Subcutaneous adipose tissue (tissue), 4 donors: ENCODE results near the gene STK32B. TPM values are rescaled to one million over a fixed set of nuclear protein-coding genes. Genes with fewer than 3 reads are reported as not detected.

ENCODE experiments used
- CTCF ChIP-seq: fragments of 450-650 bp; IDR thresholded peaks from one replicate; pipeline ENCODE4 v1.5.1; 2016; ENCODE audit warnings: low read depth, mild to moderate bottlenecking, control low read depth, antibody characterized with exemption, moderate library complexity
- total RNA-seq, 4 donors: library from RNA; depleted of rRNA; stranded (reverse); fragments of >200 nt; gene quantifications; one replicate each; pipeline ENCODE4 v1.1.0, GENCODE V29; 2016

Gene STK32B
- total RNA-seq, 4 donors from 2014 or later: 1.3 to 3.2 (median 2.3) TPM

- no peak for TF ChIP-seq CTCF
Observed at GRCh38 chr4:5429747-5430146, 378.5 kb downstream of the STK32B start.

- no peak for TF ChIP-seq CTCF
Observed at GRCh38 chr4:5433196-5433595, 381.9 kb downstream of the STK32B start.

GRCh38 chr4:5435201-5435600, 383.9 kb downstream of the STK32B start:
- no peak for TF ChIP-seq CTCF

- TF ChIP-seq CTCF: no peak
Observed at GRCh38 chr4:5435823-5436222, 384.5 kb downstream of the STK32B start.

- no peak for TF ChIP-seq CTCF
Observed at GRCh38 chr4:5444918-5445517, 393.7 kb downstream of the STK32B start.

GRCh38 chr4:5446595-5447226, 395.4 kb downstream of the STK32B start:
- no peak for TF ChIP-seq CTCF

GRCh38 chr4:5447755-5448154, 396.5 kb downstream of the STK32B start:
- TF ChIP-seq CTCF: no peak
